ENCODE results near the gene A3GALT2. TPM values are rescaled to one million over a fixed set of nuclear protein-coding genes. Genes with fewer than 3 reads are reported as not detected.

A3GALT2 gene
- total RNA-seq, 1 donor from 2014 or later: not detected

GRCh38 chr1:33349778-33350610, 29.1 kb upstream of the A3GALT2 start:
- peaks cover 43% of the 10 kb centered on the region for H4K20me1 ChIP-seq (ENCODE audit: low read depth)
- peak overlapping the region; percentile 13 for H2AFZ ChIP-seq (replicated peaks)
- H3K27me3 Mint-ChIP-seq (ENCODE audit: insufficient read depth, low read depth): peaks cover 2% of the 10 kb centered on the region
- peaks cover 44% of the 10 kb centered on the region for H3K79me2 ChIP-seq (ENCODE audit: low read depth)
- H3K9me3 Mint-ChIP-seq: no peaks in the 10 kb centered on the region
- peaks cover 24% of the 10 kb centered on the region for H3F3A ChIP-seq (ENCODE audit: low read depth)
- peak overlapping the region; percentile 97 for H3K27ac Mint-ChIP-seq
- no peaks in the 10 kb centered on the region for H3K36me3 ChIP-seq
- H3K4me3 Mint-ChIP-seq: peak overlapping the region; percentile 88
- H3K27me3 ChIP-seq: peaks cover 28% of the 10 kb centered on the region
- peaks cover 25% of the 10 kb centered on the region for H3K36me3 Mint-ChIP-seq
- H3K4me3 ChIP-seq: peak overlapping the region; percentile 52
- peaks cover 73% of the 10 kb centered on the region for H3K4me1 Mint-ChIP-seq
- TF ChIP-seq CTCF (IDR thresholded peaks at IDR 0.05): no peak
- TF ChIP-seq EZH2 (IDR thresholded peaks at IDR 0.05): no peak
- no peak for TF ChIP-seq EZH2phosphoT487 (IDR thresholded peaks at IDR 0.05)
- H3K9me3 ChIP-seq (ENCODE audit: low read depth): no peaks in the 10 kb centered on the region
- peak; percentile 94 for DNase-seq (ENCODE audit: low spot score)
- H3K9ac ChIP-seq: no peak overlapping the region
- H3K27ac ChIP-seq: no peak overlapping the region
- peak overlapping the region; percentile 82 for H3K4me2 ChIP-seq
- peaks cover 47% of the 10 kb centered on the region for H3K4me1 ChIP-seq

GRCh38 chr1:33349081-33349759, 28.3 kb upstream of the A3GALT2 start:
- peaks cover 2% of the 10 kb centered on the region for H3K27me3 Mint-ChIP-seq (ENCODE audit: insufficient read depth, low read depth)
- H3K79me2 ChIP-seq (ENCODE audit: low read depth): peaks cover 52% of the 10 kb centered on the region
- H3K9me3 Mint-ChIP-seq: no peaks in the 10 kb centered on the region

GRCh38 chr1:33348676-33349080, 27.8 kb upstream of the A3GALT2 start:
- DNase-seq (ENCODE audit: low spot score): no peak
- Histone ChIP-seq H4K20me1 (ENCODE audit: low read depth) (peaks cover 57% of the 10 kb centered on the region), H3K9ac (peak overlapping the region; percentile 33), H3K27ac (no peak overlapping the region), H3K27me3 (peaks cover 28% of the 10 kb centered on the region), H3K36me3 (no peaks in the 10 kb centered on the region), H3F3A (ENCODE audit: low read depth) (peaks cover 36% of the 10 kb centered on the region), H3K79me2 (ENCODE audit: low read depth) (peaks cover 58% of the 10 kb centered on the region), H3K4me1 (peaks cover 59% of the 10 kb centered on the region), H3K9me3 (ENCODE audit: low read depth) (no peaks in the 10 kb centered on the region), H3K4me2 (peak overlapping the region; percentile 95), H2AFZ (replicated peaks) (no peak overlapping the region), H3K4me3 (peak overlapping the region; percentile 66)
- H3K4me3 Mint-ChIP-seq: peak overlapping the region; percentile 92
- H3K4me1 Mint-ChIP-seq: peaks cover 71% of the 10 kb centered on the region
- H3K27ac Mint-ChIP-seq: peak overlapping the region; percentile 15
- peaks cover 2% of the 10 kb centered on the region for H3K27me3 Mint-ChIP-seq (ENCODE audit: insufficient read depth, low read depth)
- peaks cover 25% of the 10 kb centered on the region for H3K36me3 Mint-ChIP-seq
- no peak for TF ChIP-seq EZH2phosphoT487 (IDR thresholded peaks at IDR 0.05)
- peak; percentile 32 for TF ChIP-seq EZH2 (IDR thresholded peaks at IDR 0.05)
- no peaks in the 10 kb centered on the region for H3K9me3 Mint-ChIP-seq

More at GRCh38 chr1:33349081-33349759, 28.3 kb upstream of the A3GALT2 start:
- Histone ChIP-seq H3K27me3 (peaks cover 28% of the 10 kb centered on the region), H3K4me3 (peak overlapping the region; percentile 66), H3F3A (ENCODE audit: low read depth) (peaks cover 31% of the 10 kb centered on the region), H3K9me3 (ENCODE audit: low read depth) (no peaks in the 10 kb centered on the region), H4K20me1 (ENCODE audit: low read depth) (peaks cover 51% of the 10 kb centered on the region), H3K36me3 (no peaks in the 10 kb centered on the region), H3K4me2 (peak overlapping the region; percentile 95), H3K27ac (no peak overlapping the region), H2AFZ (replicated peaks) (no peak overlapping the region), H3K4me1 (peaks cover 54% of the 10 kb centered on the region), H3K9ac (peak overlapping the region; percentile 33)
- Mint-ChIP-seq H3K4me3 (peak overlapping the region; percentile 92), H3K4me1 (peaks cover 71% of the 10 kb centered on the region), H3K36me3 (peaks cover 25% of the 10 kb centered on the region), H3K27ac (peak overlapping the region; percentile 15)
- TF ChIP-seq CTCF (IDR thresholded peaks at IDR 0.05): no peak
- TF ChIP-seq EZH2 (IDR thresholded peaks at IDR 0.05): no peak
- no peak for TF ChIP-seq EZH2phosphoT487 (IDR thresholded peaks at IDR 0.05)
- no peak for DNase-seq (ENCODE audit: low spot score)
